Measurements from ENCODE around the gene LYZL1.
"Not testable (repeated sequence)": the region's sequence is repeated elsewhere in the genome, so short reads cannot be mapped to it uniquely, and the experiment has no call there.

LYZL1 gene

GRCh38 chr10:29308142-29308541 lies 19.3 kb downstream of the LYZL1 start:
- DNase-seq (ENCODE audit: low read depth in 2 of 2): not testable (repeated sequence)

DNA sequence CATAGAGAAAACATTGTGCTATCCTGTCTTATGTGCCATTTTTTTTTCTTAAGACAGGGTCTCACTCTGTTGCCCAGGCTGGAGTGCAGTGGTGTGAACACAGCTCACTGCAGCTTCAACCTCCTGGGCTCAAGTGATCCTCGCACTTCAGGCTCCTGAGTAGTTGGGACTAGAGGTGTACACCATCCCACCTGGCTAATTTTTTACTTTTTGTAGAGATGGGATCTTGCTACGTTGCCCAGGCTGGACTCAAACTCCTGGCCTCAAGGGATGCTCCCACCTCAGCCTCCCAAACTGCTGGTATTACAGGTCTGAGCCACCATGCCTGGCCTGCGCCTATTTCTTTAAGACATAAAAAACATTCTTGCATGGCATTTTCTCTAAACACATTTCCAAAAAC lies 20.6 kb downstream of the LYZL1 start:
- DNase-seq (ENCODE audit: low read depth in 2 of 2): no peak

- not testable (repeated sequence) for DNase-seq (ENCODE audit: low read depth in 2 of 2)
These were observed 21.6 kb downstream of the LYZL1 start for GRCh38 chr10:29310463-29310862.

DNA sequence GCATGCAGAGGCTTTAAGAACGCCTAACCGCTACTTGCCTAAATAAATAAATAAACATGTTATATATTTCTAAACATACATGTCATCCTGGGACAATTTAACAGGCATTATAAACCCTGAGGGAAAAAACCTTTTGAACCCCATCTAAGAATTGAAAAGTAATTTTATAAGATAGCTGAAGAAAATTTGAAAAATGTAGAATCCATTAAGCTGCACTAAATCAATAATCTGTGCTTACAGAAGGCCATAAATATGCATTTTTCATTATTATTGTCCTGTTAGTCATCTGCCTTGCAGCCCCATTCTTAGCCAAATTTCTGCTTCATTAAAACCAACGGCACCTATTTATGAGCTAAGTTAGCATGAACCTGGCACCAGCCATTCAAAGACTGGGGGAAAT lies 24.2 kb downstream of the LYZL1 start:
- DNase-seq (ENCODE audit: low read depth in 2 of 2): no peak

DNA sequence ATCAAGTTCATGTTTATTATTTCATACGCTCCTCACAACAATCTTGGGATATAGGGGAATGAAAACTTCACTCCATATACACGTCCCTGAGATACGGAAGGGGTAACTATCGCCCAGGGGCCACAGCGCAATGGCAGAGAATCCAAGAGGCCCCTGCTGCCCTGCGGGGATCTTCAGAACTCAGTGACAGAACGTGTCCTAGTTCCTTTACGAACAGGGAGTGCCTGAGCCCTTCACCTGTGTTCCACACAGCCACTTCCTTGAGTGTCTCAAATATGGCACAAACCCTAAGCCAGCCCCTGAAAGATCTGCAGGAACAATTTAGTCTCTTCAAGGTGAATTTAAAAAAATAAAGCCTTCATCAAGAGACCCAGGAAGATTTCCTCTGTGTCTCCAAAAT lies 25.9 kb downstream of the LYZL1 start:
- DNase-seq (ENCODE audit: low read depth in 2 of 2): no peak

DNA sequence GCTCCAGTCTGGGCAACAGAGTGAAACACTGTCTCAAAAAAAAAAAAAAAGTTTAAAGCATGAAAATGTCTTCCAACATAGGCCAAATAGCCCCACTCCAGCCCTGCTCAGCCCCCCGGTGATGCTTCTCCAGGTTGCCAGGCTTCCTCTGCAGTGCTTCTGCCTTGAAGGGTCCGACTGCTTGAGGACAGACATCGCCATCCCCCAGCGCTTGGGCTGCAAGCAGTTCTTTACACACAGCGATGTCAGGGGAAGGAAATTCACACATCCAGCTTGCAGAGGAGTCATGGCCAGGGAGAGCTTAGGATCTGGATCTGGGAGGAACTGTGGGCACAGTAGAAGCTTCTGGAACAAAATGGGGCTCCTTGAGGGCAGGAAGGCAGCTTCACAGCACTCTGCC lies 26.9 kb downstream of the LYZL1 start:
- DNase-seq (ENCODE audit: low read depth in 2 of 2): no peak

- DNase-seq (ENCODE audit: low read depth in 2 of 2): no peak
These were observed 27.6 kb downstream of the LYZL1 start for GRCh38 chr10:29316308-29317026.

DNA sequence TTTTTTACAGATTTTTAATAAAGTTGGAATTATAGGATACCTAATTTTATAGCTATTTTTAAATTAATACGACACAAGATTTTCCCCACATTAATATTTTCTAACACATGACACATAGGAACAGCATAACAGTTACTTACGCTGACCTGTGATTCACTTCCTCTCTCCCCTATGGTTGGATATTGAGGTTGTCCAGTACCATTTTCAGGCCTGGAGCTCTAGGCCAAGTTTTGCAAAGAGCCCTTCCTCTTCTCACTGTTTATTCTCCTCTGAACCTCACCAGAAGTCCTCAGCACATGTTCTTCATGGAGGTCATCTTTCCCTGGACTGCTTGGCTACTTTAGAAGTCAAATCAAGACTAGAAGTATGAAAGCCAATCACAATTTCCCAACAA lies 28.2 kb downstream of the LYZL1 start:
- no peak for DNase-seq (ENCODE audit: low read depth in 2 of 2)

GRCh38 chr10:29317423-29318021 lies 28.7 kb downstream of the LYZL1 start:
- no peak for DNase-seq (ENCODE audit: low read depth in 2 of 2)

DNA sequence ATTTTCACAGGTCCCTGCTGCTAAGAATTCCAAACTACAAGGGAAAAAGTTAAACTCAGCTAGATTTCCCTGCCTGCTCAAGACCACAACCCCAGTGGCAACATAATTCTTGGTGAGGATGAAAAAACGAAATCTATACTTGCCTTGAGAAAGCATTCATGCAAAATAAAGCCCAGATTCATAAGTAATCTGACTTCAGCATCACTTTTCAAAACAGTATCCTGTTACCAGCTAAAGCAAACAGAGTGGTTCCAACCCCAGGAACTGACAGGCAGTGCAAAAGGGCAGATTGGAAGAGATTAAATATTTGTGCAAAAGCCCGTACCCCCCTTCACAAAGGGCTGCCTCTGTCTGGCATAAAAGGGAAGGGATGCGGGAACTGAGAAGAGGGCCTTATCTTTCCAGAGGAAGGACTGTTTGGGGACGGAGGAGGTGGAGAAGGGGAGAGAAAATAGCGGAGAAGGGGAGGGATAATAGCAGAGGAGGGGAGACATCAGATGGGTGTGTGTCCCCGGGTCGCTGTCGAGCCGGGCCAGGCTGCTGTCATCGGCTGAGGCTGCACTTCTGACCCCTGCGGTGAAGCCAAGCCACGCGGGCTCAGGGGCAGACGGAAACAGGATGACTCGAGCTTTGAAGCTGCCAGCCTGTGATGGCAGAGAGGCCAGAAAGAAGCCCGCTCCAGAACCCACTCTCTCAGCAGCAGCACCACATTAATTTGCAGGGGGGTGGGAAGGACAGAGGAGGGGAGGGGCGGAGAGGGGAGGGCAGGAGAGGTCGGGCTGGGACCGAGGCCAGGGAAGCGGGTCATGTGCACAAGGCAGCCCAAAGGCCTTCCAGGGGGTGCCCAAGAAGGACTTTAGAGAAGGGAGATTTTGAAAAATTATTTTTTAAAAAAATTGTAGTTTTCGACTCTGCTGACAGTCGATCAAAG lies 29.5 kb downstream of the LYZL1 start:
- not testable (repeated sequence) for DNase-seq (ENCODE audit: low read depth in 2 of 2)

GRCh38 chr10:29319205-29319781 lies 30.4 kb downstream of the LYZL1 start:
- no peak for DNase-seq (ENCODE audit: low read depth in 2 of 2)

DNA sequence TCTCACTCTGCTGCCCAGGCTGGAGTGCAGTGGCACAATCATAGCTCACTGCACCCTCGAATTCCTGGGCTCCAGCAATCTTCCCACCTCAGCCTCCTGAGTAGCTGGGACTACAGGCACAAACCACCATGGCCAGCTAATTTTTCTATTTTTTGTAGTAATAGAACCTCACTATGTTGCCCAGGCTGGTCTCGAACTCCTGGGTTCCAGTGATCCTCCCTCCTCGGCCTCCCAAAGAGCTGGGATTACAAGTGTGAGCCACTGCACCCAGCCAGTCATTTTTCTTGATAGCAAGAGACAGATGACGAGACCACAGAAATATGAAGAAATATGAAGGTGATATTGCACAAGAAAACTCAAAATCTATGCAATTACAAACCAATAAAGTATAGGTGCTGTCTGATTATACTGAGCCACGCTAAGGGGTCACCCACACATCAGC lies 31.8 kb downstream of the LYZL1 start:
- DNase-seq (ENCODE audit: low read depth in 2 of 2): not testable (repeated sequence)

DNA sequence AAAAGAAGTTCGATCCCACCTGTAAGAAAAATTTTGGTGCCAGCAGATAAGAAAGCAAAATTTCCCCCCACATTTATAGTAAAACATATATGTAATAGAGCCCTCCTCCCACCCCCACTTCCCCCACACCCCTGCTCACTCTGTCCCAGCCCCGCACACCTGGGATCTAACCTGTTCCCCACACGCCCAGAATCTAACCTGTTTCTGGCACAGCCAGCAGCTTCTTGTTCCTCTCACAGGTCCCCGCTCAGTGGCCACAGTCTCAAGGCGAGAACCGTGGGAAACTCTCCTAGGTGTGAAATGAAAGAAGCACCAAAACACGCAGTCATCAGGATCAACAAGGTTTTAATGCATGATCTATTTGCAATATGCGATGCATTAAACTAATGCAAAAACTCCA lies 32.8 kb downstream of the LYZL1 start:
- DNase-seq (ENCODE audit: low read depth in 2 of 2): no peak

- DNase-seq (ENCODE audit: low read depth in 2 of 2): no peak
These were observed 34.0 kb downstream of the LYZL1 start for GRCh38 chr10:29322918-29323317.

- no peak for DNase-seq (ENCODE audit: low read depth in 2 of 2)
These were observed 34.5 kb downstream of the LYZL1 start for GRCh38 chr10:29323367-29323766.

- DNase-seq (ENCODE audit: low read depth in 2 of 2): no peak
These were observed 35.5 kb downstream of the LYZL1 start for GRCh38 chr10:29324220-29324841.

GRCh38 chr10:29326299-29326698 lies 37.4 kb downstream of the LYZL1 start:
- DNase-seq (ENCODE audit: low read depth in 2 of 2): no peak

- no peak for DNase-seq (ENCODE audit: low read depth in 2 of 2)
These were observed 38.2 kb downstream of the LYZL1 start for GRCh38 chr10:29326886-29327745.

- no peak for DNase-seq (ENCODE audit: low read depth in 2 of 2)
These were observed 38.9 kb downstream of the LYZL1 start for GRCh38 chr10:29327746-29328102.

DNA sequence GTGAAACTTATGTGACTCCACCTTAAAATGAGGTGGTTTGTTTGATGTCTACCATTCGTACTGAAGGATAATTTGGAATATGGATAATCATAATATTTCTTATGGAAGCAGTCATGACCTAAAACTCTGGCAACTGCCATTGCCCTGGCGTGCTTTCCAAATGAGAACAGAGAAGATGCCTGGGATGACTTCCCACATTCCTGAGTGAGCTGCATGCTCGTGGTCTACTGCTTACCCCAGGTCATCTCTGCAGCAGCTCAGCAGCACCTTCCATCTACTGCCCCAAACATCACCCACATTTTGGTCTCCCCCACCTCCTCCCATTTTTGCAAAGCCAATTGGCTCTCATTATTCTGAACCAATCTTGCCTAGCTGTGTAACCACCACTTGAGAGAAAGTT lies 40.1 kb downstream of the LYZL1 start:
- no peak for DNase-seq (ENCODE audit: low read depth in 2 of 2)

DNA sequence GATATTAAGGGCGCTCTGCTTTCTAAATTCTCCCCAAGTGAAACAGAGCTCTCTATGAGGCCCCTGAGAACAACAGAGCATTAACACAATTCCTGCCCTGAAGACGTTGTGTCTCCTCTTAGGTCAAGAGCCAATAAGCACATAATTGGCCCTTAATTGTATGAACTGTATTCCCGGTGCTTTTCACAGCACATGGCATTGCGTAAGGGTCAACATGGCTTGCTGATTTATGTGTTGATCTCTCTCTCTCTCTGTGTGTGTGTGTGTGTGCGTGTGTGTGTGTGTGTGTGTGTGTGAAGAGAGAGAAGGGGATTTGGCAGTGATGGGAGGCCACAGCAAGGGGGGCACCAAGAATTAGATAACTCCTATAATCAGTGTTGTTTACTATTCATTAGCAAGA lies 40.5 kb downstream of the LYZL1 start:
- DNase-seq (ENCODE audit: low read depth in 2 of 2): no peak
